Right forelimb (tissue), 1 donor: ENCODE results near the gene ABCC1.

ENCODE experiments used
- DNase-seq: peaks from one replicate; pipeline ENCODE4 v3.0.0-alpha.2; 2018

Gene ABCC1

DNA sequence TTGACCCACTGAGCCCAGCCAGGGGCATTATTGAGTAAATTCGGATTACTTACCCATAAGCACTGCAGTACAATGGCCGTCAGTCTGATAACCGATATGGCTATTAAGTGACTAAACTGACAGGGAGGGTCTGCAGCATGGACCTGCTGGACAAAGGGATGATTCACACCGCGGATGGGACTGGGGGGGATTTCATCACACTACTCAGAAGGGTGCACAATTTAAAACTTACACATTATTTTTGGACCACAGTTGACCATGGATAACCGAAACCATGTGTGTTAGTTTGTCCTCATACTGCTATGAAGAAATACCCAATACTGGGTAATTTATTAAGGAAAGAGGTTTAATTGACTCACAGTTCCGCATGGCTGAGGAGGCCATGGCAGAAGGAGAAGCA, 167.4 kb downstream of the ABCC1 start:
- no peak for DNase-seq

DNA sequence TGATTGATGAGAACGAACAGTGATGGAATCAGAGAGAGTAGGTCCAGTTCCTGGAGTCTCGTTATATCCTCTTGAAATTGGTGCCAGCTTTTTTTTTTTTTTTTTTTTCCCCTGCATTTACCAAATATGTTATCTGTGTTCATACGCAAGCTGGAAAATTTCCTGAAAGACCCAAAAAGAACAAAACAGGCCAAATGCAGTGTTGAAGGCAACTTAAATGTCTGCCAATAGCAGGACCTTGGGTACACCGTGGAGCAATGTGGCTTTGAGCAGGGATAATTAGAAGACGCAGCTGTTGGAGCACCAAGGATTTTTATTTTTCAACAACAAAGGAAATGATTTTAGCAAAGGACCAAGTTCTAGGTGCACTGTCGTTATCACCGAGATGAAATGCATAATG, 168.9 kb downstream of the ABCC1 start:
- no peak for DNase-seq

DNA sequence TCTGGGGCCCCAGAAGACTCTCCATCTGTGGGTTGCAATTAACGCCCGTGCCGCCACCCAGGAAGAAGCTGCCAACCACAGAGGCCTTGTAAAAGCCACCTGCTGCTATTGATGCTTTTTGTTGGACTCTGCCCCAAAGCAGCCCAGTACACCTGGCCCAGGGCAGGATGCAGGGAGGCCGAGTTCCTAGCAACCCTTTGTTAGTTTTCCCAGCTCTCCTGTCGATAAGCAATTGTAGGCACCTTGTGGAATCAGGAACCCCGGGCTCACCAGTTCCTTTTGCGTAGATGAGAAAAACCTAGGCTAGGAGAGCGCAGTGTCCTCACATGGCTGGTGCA, 170.6 kb downstream of the ABCC1 start:
- no peak for DNase-seq

DNA sequence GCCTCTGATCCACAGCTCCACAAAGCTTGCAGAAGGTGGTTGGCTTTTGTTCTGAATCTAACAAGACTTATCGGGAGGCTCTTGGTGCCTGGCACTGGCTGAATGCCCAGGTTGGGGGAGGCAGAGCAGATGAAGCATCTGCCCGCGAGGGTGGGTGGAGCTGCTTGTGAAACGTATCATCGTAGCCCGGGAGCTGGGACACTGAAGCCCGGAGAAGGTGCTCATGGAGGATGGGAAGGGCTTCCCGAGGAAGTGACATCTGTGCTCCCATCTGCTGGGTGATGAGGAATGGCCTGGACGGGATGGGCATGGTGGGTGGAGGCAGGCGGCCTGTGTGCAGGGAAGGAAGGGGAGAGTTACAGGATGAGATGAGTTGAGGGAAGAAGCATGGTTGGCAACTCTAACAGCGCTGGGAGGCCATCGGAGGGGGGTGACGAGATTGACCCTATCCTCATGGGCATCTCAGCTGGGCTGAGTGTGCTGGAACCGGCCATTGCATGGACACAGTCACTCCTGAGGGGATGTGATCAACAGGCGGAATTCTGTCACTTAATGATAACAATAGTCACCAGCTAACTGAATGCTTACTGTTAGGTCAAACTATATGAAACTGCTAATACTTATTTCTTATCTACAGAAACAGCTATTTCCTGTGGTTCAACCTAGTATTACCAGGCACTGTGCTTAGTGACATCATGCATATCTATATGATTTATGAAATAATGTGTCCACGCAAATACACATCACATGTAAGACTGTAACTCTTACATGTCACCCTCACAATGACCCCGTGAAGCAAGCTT, 171.2 kb downstream of the ABCC1 start:
- no peak for DNase-seq

DNA sequence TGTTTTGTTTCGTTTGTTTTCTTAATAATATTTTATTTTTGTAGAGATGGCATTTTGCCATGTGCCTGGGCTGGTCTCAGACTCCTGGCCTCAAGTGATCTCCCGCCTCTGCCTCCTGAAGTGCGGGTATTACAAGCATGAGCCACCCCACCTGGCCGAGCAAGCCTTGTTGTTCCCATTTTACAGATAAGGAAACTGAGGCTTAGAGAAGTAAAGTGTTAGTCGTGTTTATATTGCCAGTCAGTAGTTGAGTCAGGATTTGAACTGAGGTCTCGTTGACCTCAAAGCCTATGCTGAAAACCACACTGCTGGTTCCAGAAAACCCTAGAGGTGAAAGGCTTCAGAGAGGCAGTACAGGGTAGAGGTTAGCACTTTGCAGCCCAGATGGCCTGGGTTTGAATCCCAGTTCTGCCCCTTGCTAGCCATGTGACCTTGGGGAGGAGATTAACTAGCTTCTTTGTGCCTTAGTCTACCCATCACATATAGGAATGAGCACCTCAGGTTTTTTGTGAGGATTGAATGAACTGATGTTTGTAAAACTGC, 171.8 kb downstream of the ABCC1 start:
- DNase-seq, result no peak

DNA sequence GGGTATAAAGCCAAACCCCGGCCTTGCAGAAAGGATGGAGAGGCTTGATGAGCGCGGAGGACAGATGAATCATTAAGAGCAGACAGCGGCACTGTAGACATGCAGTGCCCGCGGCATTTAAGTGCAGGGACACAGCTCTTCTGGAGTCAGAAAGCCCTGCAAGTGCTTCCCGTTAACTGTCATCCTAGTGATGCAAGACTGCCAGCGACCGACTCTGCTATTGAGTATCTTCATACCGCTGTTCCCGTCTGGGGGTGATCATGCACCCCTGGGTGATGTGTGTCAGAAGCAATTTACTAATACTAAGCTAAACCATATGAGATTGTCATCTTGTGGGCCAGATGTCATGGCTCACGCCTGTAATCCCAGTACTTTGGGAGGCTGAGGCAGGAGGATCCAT, 172.8 kb downstream of the ABCC1 start:
- DNase-seq, result no peak

DNA sequence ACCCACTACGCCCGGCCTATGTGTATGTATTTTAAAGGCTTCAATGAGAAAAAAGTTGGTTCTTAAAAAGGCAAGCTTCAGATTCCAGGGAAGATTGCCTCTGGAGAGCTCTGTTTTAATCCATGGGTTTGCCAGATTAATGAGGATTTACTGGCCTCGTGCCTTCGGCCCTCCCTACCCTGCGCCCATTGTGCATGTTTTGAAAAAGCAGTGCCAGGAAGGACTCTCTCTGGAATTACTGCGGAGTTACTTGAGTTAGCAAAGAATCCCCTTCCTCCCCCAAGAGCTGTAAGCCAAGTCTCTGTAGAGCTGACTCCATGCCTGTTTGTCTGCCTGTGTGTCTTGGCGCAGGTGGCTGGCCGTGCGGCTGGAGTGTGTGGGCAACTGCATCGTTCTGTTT, 175.0 kb downstream of the ABCC1 start:
- no peak for DNase-seq

DNA sequence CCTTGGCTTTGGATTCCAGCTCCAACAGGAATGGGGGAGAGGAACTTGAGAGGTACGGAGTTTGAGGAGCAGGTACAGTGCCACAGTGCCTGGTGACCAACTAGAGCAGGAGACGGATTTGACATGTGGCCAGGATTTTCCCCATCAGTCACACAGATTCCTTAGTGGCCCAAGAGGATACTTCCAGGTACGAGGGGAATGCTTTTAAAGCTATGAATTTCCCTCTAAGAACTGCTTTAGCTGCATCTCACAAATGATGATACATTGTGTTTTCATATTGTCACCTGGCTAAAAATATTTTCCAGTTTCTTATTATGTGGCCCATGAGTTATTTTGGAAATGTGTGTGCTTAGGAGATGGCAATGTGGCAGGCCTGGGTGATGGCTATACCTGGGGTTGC, 175.6 kb downstream of the ABCC1 start:
- no peak for DNase-seq

DNA sequence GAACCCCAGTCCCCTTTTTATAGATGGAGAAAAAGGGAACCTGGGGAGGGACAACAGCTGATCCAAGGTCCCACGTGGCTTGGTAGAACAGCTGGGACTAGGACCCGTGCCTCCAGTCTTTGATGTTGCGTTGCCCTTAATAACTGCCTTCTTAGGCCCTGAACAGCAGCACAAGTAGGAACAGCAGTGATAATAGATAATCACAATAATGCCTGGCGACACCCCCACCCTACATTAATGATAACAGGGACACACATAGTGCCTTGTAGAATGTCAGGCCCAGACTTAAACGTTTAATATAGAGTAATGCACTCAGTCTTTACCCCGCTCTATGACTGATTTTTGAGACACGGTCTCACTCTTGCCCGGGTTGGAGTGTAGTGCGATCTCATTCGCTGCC, 177.5 kb downstream of the ABCC1 start:
- DNase-seq, result no peak

DNA sequence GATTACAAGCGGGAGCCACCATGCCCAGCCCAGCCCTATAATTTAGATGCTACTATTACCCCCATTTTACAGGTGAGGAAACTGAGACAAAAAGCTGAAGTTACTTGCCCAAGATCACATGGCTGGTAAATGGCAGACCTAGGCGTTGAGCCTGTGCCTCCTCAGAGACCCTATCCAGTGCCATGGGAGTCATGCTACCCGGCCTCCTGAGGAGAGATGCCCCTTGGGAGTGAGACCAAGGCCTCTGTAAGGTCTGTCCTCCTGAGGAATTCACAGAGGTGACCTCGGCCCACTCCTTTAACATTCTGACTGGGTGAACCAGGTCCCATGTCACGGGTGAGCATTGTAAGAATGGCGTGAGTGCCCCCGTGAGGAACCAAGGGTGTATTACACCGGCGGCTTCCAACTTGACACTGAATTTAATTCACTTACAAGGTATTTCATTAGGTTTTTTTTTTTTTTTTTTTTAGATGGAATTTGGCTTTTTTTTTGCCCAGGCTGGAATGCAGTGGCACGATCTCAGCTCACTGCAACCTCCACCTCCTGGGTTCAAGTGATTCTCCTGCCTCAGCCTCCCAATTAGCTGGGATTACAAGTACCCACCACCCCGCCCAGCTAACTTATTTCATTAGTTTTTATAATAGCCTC, 178.2 kb downstream of the ABCC1 start:
- DNase-seq, result peak; percentile 77

DNA sequence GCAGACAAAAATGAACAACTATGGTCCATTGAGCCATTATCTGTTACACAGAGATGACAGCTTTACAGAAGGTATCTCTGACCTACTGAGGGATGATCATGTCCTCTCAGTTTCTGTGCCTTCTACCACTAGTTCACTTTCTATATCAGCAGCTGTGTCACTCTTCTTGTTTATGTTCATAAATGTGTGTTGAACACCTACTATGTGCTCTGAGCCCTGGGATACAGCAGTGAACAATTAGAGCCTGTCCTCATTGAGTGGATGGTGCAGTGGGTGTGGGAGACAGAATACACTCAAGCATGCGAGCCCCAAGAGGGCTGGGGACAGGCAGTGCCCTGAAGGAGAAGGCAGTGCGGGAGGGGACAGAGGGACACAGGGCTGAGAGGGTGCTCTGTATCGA, 181.8 kb downstream of the ABCC1 start:
- DNase-seq, result no peak

DNA sequence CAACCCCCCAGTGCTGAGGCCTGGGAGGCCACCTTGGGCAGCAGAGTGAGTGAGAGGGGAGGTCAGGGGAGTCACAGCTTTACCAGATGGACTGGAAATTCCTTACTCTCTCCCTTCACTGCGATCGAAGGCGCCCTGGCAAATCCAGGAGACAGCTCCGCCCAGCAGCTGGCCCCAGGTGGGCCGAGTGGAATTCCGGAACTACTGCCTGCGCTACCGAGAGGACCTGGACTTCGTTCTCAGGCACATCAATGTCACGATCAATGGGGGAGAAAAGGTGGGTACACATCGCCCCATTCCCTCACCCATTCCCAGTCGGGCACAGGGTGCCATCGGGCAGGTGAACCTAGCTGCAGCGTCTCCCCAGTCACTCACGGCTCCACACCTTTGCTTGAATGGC, 182.2 kb downstream of the ABCC1 start:
- no peak for DNase-seq

DNA sequence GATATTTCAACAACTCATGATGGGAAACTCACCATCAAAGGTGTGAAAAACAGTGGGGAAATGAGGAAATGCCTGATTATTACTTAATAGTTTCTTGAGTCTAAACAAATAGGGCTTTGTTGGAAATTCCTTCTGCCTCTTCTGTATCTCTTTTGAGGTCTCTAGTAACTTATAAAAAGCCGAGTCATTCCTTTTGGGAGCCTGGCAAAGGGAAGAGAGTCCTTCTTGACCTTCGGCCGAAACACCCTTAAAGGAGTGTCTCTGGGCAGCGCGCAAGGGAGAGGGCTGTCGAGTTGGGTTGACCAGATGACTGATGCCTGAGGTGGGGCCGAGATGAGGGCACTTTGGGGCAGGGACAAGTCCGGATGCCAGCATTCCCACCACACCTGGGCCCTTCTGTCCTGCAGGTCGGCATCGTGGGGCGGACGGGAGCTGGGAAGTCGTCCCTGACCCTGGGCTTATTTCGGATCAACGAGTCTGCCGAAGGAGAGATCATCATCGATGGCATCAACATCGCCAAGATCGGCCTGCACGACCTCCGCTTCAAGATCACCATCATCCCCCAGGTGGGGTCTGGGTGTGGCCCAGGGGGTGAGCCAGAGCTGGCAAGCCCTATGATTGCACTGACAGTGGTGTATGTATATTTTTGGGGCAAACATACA, 184.7 kb downstream of the ABCC1 start:
- no peak for DNase-seq

DNA sequence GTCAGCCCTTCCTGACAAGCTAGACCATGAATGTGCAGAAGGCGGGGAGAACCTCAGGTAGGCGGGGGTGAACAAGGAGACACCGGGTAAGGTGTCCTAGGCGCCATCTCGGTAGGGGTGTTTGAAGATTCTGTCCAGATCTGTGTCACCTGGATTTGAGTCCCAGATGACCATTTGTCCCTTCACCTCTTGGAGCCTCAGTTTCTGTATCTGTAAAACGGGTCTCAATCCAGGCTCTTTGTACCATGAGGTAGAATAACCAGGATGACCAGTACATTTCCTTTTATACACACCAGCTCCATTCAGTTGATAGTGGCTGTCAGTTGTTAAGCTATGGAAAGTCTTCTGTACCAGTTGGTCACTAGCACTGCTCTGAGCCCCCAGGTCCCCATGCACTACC, 187.2 kb downstream of the ABCC1 start:
- DNase-seq, result no peak

DNA sequence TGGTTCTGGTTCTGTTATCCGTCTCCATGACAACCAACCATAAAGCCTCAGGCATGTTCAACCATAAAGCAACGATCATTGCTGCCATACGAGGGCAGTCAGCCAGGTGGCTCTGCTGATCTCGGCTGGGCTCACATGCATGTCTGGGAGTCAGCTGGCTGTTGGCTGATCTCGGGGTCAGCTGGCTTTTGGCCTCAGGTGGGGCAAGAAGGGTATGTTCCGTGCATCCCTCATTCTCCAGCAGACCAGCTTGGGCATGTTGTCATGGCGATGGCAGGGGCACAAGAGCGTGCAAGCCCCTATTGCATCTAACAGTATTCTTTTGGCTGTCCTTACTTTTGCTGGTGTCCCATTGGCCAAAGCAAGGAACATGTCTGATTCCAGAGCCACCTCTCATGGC, 187.7 kb downstream of the ABCC1 start:
- no peak for DNase-seq

DNA sequence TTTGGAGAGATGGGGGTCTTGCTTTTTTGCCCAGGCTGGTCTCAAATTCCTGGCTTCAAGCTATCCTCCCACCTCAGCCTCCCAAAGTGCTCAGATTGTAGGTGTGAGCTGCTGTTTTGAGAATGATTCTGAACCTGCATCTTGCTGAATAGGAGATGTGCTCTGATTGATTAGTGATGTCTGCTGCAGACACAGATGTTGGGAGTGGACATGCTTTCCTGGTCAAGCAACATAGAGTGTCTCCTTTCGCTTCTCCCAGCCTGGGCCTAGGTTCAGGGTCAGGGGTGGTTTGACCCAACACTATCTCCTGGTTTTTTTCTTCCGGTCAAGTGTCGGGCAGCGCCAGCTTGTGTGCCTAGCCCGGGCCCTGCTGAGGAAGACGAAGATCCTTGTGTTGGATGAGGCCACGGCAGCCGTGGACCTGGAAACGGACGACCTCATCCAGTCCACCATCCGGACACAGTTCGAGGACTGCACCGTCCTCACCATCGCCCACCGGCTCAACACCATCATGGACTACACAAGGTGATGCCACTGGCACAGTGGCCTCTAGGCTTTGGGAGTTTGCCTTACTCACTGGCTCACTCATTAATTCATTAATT, 188.7 kb downstream of the ABCC1 start:
- DNase-seq, result no peak

DNA sequence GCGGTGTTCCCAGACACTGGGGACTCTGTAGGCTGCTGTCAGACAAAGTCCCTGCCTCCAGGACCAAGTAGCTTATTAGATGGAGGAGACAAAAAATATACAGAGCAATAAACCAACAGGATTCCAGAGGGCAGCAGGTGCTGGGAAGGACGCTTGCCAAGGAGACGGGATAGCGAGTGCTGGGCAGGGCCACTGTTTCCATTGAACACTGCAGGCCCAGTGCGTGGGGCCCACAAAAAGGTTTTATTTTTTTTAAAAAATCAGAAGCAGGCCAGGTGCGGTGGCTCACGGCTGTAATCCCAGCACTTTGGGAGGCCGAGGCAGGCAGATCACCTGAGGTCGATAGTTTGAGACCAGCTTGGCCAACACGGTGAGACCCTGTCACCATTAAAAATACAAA, 189.6 kb downstream of the ABCC1 start:
- no peak for DNase-seq

DNA sequence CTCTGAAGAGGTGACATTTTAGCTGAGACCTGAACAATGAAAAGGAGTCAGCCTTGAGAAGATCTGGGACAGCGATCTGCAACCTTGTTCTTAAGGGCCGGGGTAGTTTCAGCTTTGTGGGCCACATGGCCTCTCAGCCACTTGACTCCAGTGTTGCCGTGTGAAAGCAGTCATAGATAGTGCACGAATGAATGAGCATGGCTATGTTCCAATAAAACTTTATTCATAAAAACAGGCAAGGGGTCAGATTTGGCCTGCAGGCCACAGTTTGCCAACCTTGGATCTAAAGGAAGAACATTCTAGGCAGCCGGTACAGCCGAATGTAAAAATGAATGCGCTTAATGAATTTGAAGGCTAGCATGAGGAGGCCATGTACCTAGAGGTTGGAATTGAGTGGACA, 190.4 kb downstream of the ABCC1 start:
- no peak for DNase-seq

DNA sequence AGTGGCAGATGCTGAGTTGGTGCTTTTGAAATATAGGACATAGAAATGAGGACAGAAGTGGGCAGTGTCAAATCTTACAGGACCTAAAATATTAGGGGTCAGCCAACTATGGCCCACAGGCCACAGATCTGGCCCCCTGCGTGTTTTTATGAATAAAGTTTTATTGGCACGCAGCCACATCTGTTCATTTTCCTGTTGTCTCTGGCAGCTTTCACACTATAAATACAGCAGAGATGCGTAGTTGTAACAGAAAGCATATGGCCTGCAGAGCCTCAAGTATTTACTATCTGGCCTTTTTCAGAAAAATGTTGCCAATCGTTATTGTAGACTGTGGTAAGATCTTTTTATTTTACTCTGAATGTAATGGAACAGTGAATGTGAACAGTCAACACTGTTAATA, 191.1 kb downstream of the ABCC1 start:
- DNase-seq, result no peak

DNA sequence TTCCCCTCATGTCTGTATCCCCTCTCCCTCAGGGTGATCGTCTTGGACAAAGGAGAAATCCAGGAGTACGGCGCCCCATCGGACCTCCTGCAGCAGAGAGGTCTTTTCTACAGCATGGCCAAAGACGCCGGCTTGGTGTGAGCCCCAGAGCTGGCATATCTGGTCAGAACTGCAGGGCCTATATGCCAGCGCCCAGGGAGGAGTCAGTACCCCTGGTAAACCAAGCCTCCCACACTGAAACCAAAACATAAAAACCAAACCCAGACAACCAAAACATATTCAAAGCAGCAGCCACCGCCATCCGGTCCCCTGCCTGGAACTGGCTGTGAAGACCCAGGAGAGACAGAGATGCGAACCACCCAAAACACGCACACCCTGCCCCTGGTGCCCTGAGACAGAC, 191.7 kb downstream of the ABCC1 start:
- no peak for DNase-seq

DNA sequence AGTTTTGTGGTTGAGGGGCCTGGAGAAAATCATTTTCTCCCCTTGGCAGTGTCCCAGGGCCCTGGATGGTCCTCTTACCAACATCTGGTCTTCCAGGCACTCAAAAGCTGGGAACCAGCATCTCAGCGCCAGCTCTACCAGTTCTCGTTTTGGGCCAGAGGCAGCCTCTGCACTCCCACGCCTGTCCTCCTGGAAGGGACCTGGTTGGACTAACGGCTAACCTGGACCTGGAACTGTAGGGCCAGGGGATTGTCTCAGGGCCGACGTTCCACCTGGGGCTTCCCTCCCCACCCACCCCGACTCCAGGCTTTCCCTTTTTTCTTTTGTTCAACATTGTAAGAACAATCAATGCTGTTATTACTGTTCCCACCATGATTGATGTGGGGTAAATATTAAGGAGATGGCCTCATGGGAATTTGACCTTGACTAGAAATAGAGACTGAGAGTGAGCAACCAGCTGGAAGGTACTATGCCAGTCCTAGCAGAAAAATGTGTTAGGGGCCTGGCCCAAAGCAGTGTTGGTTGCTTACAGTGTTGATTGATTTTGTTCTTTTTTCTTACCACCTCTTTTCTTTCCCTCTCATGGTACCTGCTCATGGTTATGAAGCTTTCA, 192.5 kb downstream of the ABCC1 start:
- no peak for DNase-seq

DNA sequence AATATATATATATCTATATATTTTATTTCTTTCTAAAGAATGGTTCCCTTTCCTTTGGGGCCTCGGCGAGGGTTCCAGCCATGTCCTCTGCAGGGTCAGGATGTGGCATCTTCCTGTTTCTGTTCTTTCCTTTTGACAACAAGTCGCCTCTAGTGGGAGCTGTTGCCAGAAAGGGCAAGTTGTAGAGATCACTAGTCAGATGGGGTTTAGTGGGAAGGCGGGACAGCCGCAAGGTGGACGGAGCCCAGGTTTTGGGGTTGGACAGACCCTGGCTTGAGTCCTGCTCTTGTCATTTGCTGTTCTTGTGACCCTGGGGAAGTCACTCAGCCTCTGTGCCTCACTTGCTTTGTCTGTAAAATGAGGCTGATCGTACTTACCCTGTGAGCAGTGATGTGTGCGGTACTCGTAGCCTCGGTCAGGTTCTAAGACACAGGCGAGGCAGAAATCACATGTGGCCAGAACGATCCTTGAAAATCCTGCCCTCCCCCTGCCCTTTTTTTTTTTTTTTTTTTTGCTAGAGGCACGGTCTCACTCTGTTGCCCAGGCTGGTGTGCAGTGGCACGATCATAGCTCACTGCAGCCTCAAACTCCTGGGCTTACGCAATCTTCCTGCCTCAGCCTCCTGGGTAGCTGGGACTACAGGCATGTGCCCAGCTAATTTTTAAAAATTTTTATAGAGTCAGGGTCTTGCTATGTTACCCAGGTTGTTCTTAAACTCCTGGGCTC, 193.8 kb downstream of the ABCC1 start:
- DNase-seq, result no peak

DNA sequence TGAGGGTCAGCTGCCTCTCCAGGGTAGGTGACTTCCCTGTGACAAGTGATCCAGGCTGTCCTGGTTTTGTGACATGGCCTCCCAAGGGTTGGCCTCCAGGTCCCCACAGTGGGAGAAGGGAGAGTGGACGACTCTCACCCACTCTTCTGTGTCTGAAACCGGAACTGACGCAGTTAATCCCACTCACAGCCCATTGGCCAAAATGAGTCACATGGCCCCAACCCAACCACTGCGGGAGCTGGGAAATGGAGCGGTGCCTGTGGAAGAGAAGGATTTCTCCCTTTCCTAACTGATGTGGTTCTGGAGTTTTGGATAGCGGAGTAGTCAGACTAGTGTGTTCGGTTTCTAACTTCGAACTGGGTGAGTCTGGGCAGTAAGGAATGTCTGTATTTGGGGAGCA, 194.5 kb downstream of the ABCC1 start:
- no peak for DNase-seq
